Middle frontal gyrus (tissue), 1 donor: Measurements from ENCODE around the gene BATF.
"Not testable (repeated sequence)": the region's sequence is repeated elsewhere in the genome, so short reads cannot be mapped to it uniquely, and the experiment has no call there.

Source experiments
- DNase-seq: peaks from one replicate; pipeline ENCODE4 v3.0.0-alpha.2; 2015; ENCODE audit warnings: low spot score; ENCODE audit errors: extremely low spot score

BATF gene

GRCh38 chr14:75522224-75522982 lies at the start of gene BATF:
Gene BATF (plus strand): TSS chr14:75522469. CDS start chr14:75522683, 214 bp downstream.
- no peak for DNase-seq

- DNase-seq, result not testable (repeated sequence)
Observed at GRCh38 chr14:75474127-75474526, 48.1 kb upstream of the BATF start.

- no peak for DNase-seq
Observed at GRCh38 chr14:75476274-75476995, 45.8 kb upstream of the BATF start.

- no peak for DNase-seq
Observed at GRCh38 chr14:75477881-75478280, 44.4 kb upstream of the BATF start.

GRCh38 chr14:75479770-75480600 lies 42.3 kb upstream of the BATF start:
- DNase-seq, result no peak

- DNase-seq, result no peak
Observed at GRCh38 chr14:75482366-75482765, 39.9 kb upstream of the BATF start.

GRCh38 chr14:75484711-75485429 lies 37.4 kb upstream of the BATF start:
- no peak for DNase-seq

GRCh38 chr14:75486318-75486717 lies 36.0 kb upstream of the BATF start:
- no peak for DNase-seq

GRCh38 chr14:75487155-75487671 lies 35.1 kb upstream of the BATF start:
- DNase-seq, result no peak

- DNase-seq, result no peak
Observed at GRCh38 chr14:75489480-75489837, 32.8 kb upstream of the BATF start.

GRCh38 chr14:75491376-75491978 lies 30.8 kb upstream of the BATF start:
- DNase-seq, result no peak

GRCh38 chr14:75492832-75493591 lies 29.3 kb upstream of the BATF start:
- no peak for DNase-seq

- DNase-seq, result no peak
Observed at GRCh38 chr14:75493592-75494087, 28.6 kb upstream of the BATF start.

- DNase-seq, result no peak
Observed at GRCh38 chr14:75494896-75495295, 27.4 kb upstream of the BATF start.

- no peak for DNase-seq
Observed at GRCh38 chr14:75495399-75495798, 26.9 kb upstream of the BATF start.

GRCh38 chr14:75495882-75496281 lies 26.4 kb upstream of the BATF start:
- DNase-seq, result no peak

GRCh38 chr14:75496755-75497154 lies 25.5 kb upstream of the BATF start:
- DNase-seq, result no peak

- no peak for DNase-seq
Observed at GRCh38 chr14:75497191-75497590, 25.1 kb upstream of the BATF start.

- DNase-seq, result no peak
Observed at GRCh38 chr14:75497701-75498100, 24.6 kb upstream of the BATF start.
